ENCODE data around the gene CAMTA1.

The CAMTA1 gene

GRCh38 chr1:6915999-6916565 is 130.8 kb downstream of the CAMTA1 start:
- Histone ChIP-seq H3K14ac (ENCODE audit: low read length) (no peak overlapping the region), H3K27ac (ENCODE audit: low read depth, low read length) (no peak overlapping the region), H3K36me3 (ENCODE audit: control insufficient read depth in 1 of 2, insufficient read depth in 2 of 2, low read length in 2 of 2) (no peaks in the 10 kb centered on the region), H3K27me3 (ENCODE audit: insufficient read depth, low read length) (no peaks in the 10 kb centered on the region), H3K4me3 (ENCODE audit: low read depth, low read length) (no peak overlapping the region), H3K9me3 (ENCODE audit: insufficient read depth, low read depth, low read length) (peaks cover 2% of the 10 kb centered on the region), H4K91ac (ENCODE audit: low read depth, low read length) (no peak overlapping the region), H4K8ac (ENCODE audit: low read depth, low read length) (no peak overlapping the region), H3K4me2 (ENCODE audit: low read length) (no peak overlapping the region), H3K9ac (ENCODE audit: low read length) (no peak overlapping the region), H2BK120ac (ENCODE audit: insufficient read depth, low read length, poor library complexity) (no peak overlapping the region), H3K79me2 (ENCODE audit: control insufficient read depth, insufficient read depth, low read length, poor library complexity) (peaks cover 1% of the 10 kb centered on the region), H2BK12ac (ENCODE audit: low read length) (no peak overlapping the region), H2BK5ac (ENCODE audit: low read depth, low read length, poor library complexity) (no peak overlapping the region), H3K4ac (ENCODE audit: low read depth, low read length) (no peak overlapping the region), H3K18ac (ENCODE audit: low read length) (no peak overlapping the region), H3K4me1 (ENCODE audit: control insufficient read depth in 1 of 2, insufficient read depth in 2 of 2, low read length in 2 of 2) (no peaks in the 10 kb centered on the region), H3K23ac (ENCODE audit: low read length) (no peak overlapping the region), H3K79me1 (ENCODE audit: low read length) (no peaks in the 10 kb centered on the region), H2AFZ (ENCODE audit: insufficient read depth, low read length, poor library complexity) (no peak overlapping the region), H4K12ac (ENCODE audit: low read depth, low read length) (no peak overlapping the region), H2AK5ac (ENCODE audit: low read length) (no peak overlapping the region)
- no CpG with 5 or more reads among the region's 17 CpGs for WGBS (ENCODE audit: extremely low coverage, insufficient coverage, insufficient read length)
- no peak for DNase-seq

- Histone ChIP-seq H3K4me2 (ENCODE audit: low read length) (no peak overlapping the region), H2BK5ac (ENCODE audit: low read depth, low read length, poor library complexity) (no peak overlapping the region)
Observed at GRCh38 chr1:6917067-6917466, 131.8 kb downstream of the CAMTA1 start.

DNA sequence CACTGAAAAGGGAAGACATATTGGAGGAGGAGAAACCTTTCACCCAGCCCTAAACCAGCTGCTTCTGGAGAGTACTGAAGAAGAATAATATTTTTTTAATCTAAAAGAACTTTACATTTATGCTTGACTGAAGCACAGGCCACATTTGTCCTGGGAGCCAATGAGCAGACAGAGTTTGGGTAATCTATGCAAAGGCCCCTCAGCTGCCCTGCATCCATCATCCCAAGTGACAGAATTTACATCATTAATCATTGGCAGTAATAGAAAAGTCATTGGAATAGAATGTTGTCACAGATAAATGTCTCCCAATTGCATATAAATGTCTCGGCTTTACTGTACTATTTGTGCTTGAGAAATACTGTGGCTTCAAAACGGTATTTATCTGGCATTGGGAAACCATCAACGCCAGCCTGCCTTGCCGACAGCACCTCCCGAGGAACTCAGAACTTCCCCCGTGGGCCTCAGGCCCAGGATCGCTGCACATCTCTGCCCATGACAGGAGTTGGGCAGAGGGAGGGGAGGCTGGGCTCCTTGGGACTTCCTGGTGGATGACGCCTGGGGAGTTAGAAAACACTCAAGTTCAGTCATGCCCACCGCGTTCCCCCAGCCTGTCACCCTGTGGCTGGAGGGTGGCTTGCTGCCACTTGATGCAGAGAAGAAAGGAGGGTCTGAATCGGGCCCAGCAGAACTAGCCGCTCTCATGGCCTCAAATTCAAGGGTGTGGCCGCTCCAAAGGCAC is 133.1 kb downstream of the CAMTA1 start:
- H4K12ac ChIP-seq (ENCODE audit: low read depth, low read length) = no peak overlapping the region
- H2BK5ac ChIP-seq (ENCODE audit: low read depth, low read length, poor library complexity) = no peak overlapping the region
- no peaks in the 10 kb centered on the region for H3K79me2 ChIP-seq (ENCODE audit: control insufficient read depth, insufficient read depth, low read length, poor library complexity)
- no peak overlapping the region for H2AFZ ChIP-seq (ENCODE audit: insufficient read depth, low read length, poor library complexity)
- WGBS (ENCODE audit: extremely low coverage, insufficient coverage, insufficient read length) = no CpG with 5 or more reads among the region's 13 CpGs
- H3K18ac ChIP-seq (ENCODE audit: low read length) = no peak overlapping the region
- no peaks in the 10 kb centered on the region for H3K4me1 ChIP-seq (ENCODE audit: control insufficient read depth in 1 of 2, insufficient read depth in 2 of 2, low read length in 2 of 2)
- H3K27ac ChIP-seq (ENCODE audit: low read depth, low read length) = no peak overlapping the region
- no peak overlapping the region for H2BK120ac ChIP-seq (ENCODE audit: insufficient read depth, low read length, poor library complexity)
- no peak overlapping the region for H3K14ac ChIP-seq (ENCODE audit: low read length)
- H3K9ac ChIP-seq (ENCODE audit: low read length) = no peak overlapping the region
- no peak overlapping the region for H2BK12ac ChIP-seq (ENCODE audit: low read length)
- H3K36me3 ChIP-seq (ENCODE audit: control insufficient read depth in 1 of 2, insufficient read depth in 2 of 2, low read length in 2 of 2) = no peaks in the 10 kb centered on the region
- no peak for DNase-seq
- no peaks in the 10 kb centered on the region for H3K27me3 ChIP-seq (ENCODE audit: insufficient read depth, low read length)
- no peaks in the 10 kb centered on the region for H3K79me1 ChIP-seq (ENCODE audit: low read length)
- peaks cover 2% of the 10 kb centered on the region for H3K9me3 ChIP-seq (ENCODE audit: insufficient read depth, low read depth, low read length)
- no peak overlapping the region for H4K91ac ChIP-seq (ENCODE audit: low read depth, low read length)
- no peak overlapping the region for H3K4ac ChIP-seq (ENCODE audit: low read depth, low read length)
- H3K4me3 ChIP-seq (ENCODE audit: low read depth, low read length) = no peak overlapping the region
- no peak overlapping the region for H3K4me2 ChIP-seq (ENCODE audit: low read length)
- H4K8ac ChIP-seq (ENCODE audit: low read depth, low read length) = no peak overlapping the region
- no peak overlapping the region for H2AK5ac ChIP-seq (ENCODE audit: low read length)
- H3K23ac ChIP-seq (ENCODE audit: low read length) = no peak overlapping the region

More at GRCh38 chr1:6917067-6917466, 131.8 kb downstream of the CAMTA1 start:
- no peak overlapping the region for H3K14ac ChIP-seq (ENCODE audit: low read length)
- no peak overlapping the region for H3K4ac ChIP-seq (ENCODE audit: low read depth, low read length)
- no peak overlapping the region for H4K91ac ChIP-seq (ENCODE audit: low read depth, low read length)
- no peak overlapping the region for H3K4me3 ChIP-seq (ENCODE audit: low read depth, low read length)
- no peaks in the 10 kb centered on the region for H3K27me3 ChIP-seq (ENCODE audit: insufficient read depth, low read length)
- no peak overlapping the region for H3K23ac ChIP-seq (ENCODE audit: low read length)
- DNase-seq = no peak
- no peak overlapping the region for H4K8ac ChIP-seq (ENCODE audit: low read depth, low read length)
- H2AK5ac ChIP-seq (ENCODE audit: low read length) = no peak overlapping the region
- H4K12ac ChIP-seq (ENCODE audit: low read depth, low read length) = no peak overlapping the region
- H3K18ac ChIP-seq (ENCODE audit: low read length) = no peak overlapping the region
- H3K36me3 ChIP-seq (ENCODE audit: control insufficient read depth in 1 of 2, insufficient read depth in 2 of 2, low read length in 2 of 2) = no peaks in the 10 kb centered on the region
- no peak overlapping the region for H2BK12ac ChIP-seq (ENCODE audit: low read length)
- WGBS (ENCODE audit: extremely low coverage, insufficient coverage, insufficient read length) = no CpG with 5 or more reads among the region's 4 CpGs
- no peaks in the 10 kb centered on the region for H3K79me1 ChIP-seq (ENCODE audit: low read length)
- peaks cover 2% of the 10 kb centered on the region for H3K9me3 ChIP-seq (ENCODE audit: insufficient read depth, low read depth, low read length)
- H3K9ac ChIP-seq (ENCODE audit: low read length) = no peak overlapping the region
- H2AFZ ChIP-seq (ENCODE audit: insufficient read depth, low read length, poor library complexity) = no peak overlapping the region
- H3K79me2 ChIP-seq (ENCODE audit: control insufficient read depth, insufficient read depth, low read length, poor library complexity) = no peaks in the 10 kb centered on the region
- H3K4me1 ChIP-seq (ENCODE audit: control insufficient read depth in 1 of 2, insufficient read depth in 2 of 2, low read length in 2 of 2) = no peaks in the 10 kb centered on the region
- no peak overlapping the region for H2BK120ac ChIP-seq (ENCODE audit: insufficient read depth, low read length, poor library complexity)
- no peak overlapping the region for H3K27ac ChIP-seq (ENCODE audit: low read depth, low read length)

DNA sequence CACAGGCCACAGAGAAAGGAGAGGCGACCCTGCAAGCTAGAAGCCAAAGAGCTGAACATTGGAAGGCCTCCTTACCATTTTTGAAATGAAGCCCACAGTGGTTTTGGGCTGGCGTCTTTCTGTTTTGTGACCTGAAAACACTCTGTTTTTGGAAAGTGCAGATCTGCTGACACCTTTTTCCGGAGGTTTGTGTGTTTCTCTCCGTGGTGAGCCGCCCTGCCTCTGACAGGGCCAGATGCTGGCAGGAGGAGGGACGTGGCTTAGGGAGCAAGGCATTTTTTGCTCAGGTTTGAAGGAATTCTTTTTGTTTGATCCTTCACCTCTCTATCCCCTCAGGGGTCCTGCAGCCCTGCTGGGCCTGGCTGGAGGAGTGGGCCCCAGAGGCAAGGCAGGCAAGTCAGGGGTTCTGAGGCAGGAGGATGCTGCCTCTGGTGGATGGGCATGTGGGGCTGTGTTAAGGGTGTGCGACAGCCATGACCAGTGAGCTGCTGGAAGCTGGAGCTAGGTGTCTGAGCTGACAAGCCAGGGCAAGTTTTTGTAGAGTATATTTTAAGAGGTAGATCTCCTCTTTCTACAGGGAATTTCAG is 133.8 kb downstream of the CAMTA1 start:
- Histone ChIP-seq H3K14ac (ENCODE audit: low read length) (no peak overlapping the region), H3K36me3 (ENCODE audit: control insufficient read depth in 1 of 2, insufficient read depth in 2 of 2, low read length in 2 of 2) (no peaks in the 10 kb centered on the region)

More for the DNA sequence above, 133.8 kb downstream of the CAMTA1 start:
- Histone ChIP-seq H2AFZ (ENCODE audit: insufficient read depth, low read length, poor library complexity) (no peak overlapping the region), H3K27ac (ENCODE audit: low read depth, low read length) (no peak overlapping the region), H3K9ac (ENCODE audit: low read length) (no peak overlapping the region), H3K23ac (ENCODE audit: low read length) (no peak overlapping the region), H2BK5ac (ENCODE audit: low read depth, low read length, poor library complexity) (no peak overlapping the region), H4K12ac (ENCODE audit: low read depth, low read length) (no peak overlapping the region), H4K8ac (ENCODE audit: low read depth, low read length) (no peak overlapping the region), H2BK12ac (ENCODE audit: low read length) (no peak overlapping the region), H2BK120ac (ENCODE audit: insufficient read depth, low read length, poor library complexity) (no peak overlapping the region), H3K4me3 (ENCODE audit: low read depth, low read length) (no peak overlapping the region), H2AK5ac (ENCODE audit: low read length) (no peak overlapping the region), H3K18ac (ENCODE audit: low read length) (no peak overlapping the region), H3K9me3 (ENCODE audit: insufficient read depth, low read depth, low read length) (no peaks in the 10 kb centered on the region), H3K79me2 (ENCODE audit: control insufficient read depth, insufficient read depth, low read length, poor library complexity) (no peaks in the 10 kb centered on the region), H3K4me1 (ENCODE audit: control insufficient read depth in 1 of 2, insufficient read depth in 2 of 2, low read length in 2 of 2) (no peaks in the 10 kb centered on the region), H3K27me3 (ENCODE audit: insufficient read depth, low read length) (no peaks in the 10 kb centered on the region), H4K91ac (ENCODE audit: low read depth, low read length) (no peak overlapping the region), H3K4me2 (ENCODE audit: low read length) (no peak overlapping the region), H3K4ac (ENCODE audit: low read depth, low read length) (no peak overlapping the region), H3K79me1 (ENCODE audit: low read length) (no peaks in the 10 kb centered on the region)
- WGBS (ENCODE audit: extremely low coverage, insufficient coverage, insufficient read length) = no CpG with 5 or more reads among the region's 7 CpGs
- DNase-seq = no peak
